GM20431 (cell line): ENCODE data around the gene ZNF185.

Experiments
- in situ Hi-C: fragments of 300-500 bp; cut with MseI, MboI; formaldehyde crosslinking; loops from one replicate; pipeline ENCODE4 v1.15.0; 2020; ENCODE audit warnings: low sequenced_read_pairs; ENCODE audit not compliant: unreplicated experiment

The ZNF185 gene

DNA sequence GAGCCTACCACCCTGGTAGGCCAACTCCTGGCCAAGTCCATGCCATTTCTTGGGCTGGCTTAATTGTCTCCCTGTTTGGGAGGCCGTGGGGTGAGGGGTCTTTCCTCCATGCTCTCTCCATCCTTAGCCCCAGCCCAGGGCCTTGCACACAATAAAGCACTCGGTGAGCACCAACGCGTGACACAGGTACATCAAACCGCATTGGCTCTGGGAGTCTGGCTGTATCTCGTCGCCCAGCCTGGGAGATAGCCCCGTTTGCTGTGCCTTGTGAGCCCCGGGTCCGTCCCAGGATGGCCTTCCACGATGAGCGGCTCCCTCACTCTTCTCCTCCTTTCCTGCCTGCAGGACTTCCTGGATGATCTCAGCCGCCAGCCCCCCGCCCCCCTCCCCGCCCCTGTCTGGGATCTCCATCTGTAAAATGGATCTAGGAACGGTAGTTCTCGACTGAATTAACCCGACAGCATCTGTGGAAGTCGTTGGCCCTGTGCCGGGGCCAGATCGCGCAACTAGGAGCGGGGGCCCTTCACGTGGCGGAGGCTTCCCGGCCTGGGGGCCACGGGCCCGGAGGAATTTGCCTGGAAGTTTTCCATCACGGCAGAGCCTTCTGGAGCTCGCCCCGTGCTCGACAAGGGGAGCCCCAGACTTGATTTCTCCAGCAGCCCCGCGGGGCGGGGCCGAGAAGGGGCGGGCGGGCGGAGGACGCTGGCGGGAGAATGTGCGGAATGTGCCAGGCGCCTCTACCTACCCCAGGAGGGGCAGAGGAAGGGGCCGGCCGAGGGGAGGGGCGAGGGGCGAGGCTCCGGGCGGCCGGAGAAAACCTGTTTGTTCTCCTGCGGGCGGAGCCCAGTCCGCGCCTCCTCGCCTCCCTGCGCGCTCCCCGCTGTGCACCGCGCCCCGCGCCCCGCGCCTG lies at the start of gene ZNF185:
ZNF185 (plus strand) TSS at position 846 of the 910 bp plus-strand sequence. CDS start 16,423 bp downstream, outside the sequence.
- in situ Hi-C loops: no loop called here

DNA sequence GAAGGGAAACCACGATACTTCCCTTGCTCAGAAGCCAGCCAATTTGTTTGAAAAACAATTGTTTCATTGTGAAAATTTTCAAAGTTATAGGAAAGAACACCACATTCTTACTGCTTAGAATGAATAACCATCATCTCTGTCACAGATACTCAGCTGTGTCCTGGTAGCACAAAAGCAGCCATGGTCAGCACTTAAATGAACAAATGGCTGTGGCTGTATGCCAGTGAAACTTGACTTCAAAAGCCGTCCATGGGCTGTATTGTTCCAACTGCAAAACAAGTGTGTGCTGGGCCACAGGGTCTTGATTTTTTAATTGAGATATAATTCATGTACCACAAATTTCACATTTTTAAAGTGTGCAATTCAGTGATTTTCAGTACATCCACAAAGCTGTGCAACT lies 47.4 kb upstream of the ZNF185 start:
- in situ Hi-C loops: no loop called here

GRCh38 chrX:152853986-152854385 lies 43.9 kb upstream of the ZNF185 start:
- in situ Hi-C loops: no loop called here

- in situ Hi-C loops: no loop called here
Measured at GRCh38 chrX:152861116-152861515, 36.8 kb upstream of the ZNF185 start.

GRCh38 chrX:152861826-152862225 lies 36.0 kb upstream of the ZNF185 start:
- in situ Hi-C loops: no loop called here

DNA sequence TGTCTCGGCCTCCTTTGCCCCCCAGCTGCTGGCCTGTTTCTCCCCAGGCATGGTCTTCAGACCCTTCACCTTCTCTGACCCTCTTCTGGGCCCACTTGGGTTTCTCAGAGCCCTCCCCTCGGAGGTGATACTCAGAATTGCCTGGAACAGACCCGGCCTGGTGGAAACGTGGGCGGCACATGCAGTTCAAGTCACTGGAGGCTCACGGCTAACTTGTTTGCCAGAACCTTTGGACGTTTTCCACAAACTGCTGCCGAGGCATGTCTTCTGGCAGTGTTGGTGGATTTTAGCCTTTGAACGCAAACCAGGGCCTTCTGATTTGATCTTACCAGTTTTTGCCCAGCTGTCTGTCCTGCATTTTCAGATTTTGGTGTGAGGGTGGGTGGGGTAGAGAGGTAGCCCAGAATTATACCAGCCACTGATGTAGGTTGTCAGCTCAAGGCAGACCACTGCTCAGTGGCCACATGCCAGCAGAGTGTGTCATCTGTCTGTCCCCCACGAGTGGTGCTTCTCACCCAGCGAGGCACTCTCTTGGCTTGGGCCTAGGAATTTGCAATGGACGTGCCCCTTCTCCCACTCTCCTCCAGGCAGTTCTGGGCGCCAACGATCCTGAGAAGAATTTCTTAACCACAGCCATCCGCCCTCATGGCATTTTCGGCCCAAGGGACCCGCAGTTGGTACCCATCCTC lies 32.5 kb upstream of the ZNF185 start:
- in situ Hi-C loops: no loop called here

DNA sequence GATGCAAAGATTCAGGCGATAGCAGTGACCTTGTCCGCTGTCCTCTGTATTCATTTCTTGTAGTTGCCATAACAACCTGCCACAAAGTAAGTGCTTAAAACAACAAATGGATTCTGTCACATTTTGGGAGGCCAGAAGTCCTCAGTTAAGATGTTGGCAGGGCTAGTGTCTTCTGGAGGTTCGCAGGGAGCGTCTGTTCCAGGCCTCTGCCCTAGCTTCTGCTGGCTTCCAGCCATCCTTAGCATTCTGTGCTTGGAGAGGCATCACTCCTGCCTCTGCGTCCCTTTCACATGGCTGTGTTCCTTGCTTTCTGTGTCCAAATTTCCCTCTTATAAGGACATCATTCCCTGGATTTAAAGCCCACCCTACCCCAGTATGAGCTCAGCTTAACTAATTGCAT lies 31.5 kb upstream of the ZNF185 start:
- in situ Hi-C loops: no loop called here

DNA sequence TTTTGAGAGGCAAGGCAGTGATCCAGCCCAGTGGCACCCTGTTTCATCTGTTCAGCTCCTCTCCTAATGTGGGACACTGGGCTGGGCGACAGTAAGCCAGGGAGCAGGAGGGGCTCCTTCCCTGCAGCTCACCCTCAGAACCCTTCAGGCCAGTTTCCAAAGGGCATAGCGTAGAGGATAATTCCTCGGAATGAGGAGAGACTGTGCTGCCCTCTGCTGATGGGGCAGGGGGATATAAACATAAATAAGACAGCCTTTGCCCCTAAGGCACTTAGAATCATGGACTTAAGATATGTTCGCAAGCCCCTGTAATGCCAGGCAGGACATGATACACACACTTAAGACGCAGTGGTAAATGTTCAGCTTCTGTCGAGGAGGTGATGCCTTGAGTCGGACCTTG lies 27.9 kb upstream of the ZNF185 start:
- in situ Hi-C loops: no loop called here

DNA sequence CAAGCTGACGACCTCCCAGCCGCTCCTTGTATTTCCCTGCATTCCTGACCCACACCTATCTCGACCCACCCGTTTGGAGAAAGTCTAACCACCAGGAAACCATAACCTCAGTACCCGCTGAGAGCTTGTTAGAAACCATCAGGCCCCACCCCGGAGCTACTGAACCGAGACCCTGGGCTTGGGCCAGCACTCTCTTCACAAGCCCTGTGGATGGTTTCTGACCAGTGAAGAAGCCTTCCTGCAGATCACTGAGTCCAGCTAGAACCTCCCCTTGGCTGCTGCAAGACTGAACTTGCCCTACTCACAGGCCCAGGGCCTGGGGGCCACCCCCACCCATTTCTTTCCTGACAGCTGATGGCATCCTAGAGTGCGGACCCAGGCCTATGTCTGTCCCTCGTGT lies 26.6 kb upstream of the ZNF185 start:
- in situ Hi-C loops: no loop called here

- in situ Hi-C loops: no loop called here
Measured at GRCh38 chrX:152872522-152872921, 25.3 kb upstream of the ZNF185 start.

GRCh38 chrX:152873361-152873760 lies 24.5 kb upstream of the ZNF185 start:
- in situ Hi-C loops: no loop called here

GRCh38 chrX:152876931-152877840 lies 20.7 kb upstream of the ZNF185 start:
- in situ Hi-C loops: no loop called here

GRCh38 chrX:152878976-152879755 lies 18.7 kb upstream of the ZNF185 start:
- in situ Hi-C loops: no loop called here

DNA sequence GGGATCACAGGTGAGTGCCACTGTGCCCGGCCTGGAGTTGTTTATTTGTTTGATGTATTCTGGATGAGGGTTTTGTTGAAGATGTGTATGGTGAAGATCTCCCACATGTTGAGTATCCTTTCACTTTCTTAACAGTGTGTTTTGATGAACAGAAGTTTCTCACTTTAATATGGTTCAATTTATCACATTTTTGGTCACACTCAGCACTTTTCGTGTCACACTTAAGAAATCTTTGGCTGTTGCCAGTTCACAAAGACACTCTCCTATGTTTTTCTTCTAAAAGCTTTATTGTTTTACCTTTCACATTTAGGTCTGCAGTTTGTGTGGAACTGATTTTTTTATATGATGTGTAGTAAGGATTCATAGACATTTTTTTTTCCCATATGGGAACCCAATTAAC lies 16.6 kb upstream of the ZNF185 start:
- in situ Hi-C loops: no loop called here

- in situ Hi-C loops: no loop called here
Measured at GRCh38 chrX:152884171-152884570, 13.7 kb upstream of the ZNF185 start.

- in situ Hi-C loops: no loop called here
Measured at GRCh38 chrX:152886716-152887115, 11.2 kb upstream of the ZNF185 start.

- in situ Hi-C loops: no loop called here
Measured at GRCh38 chrX:152892499-152892898, 5.4 kb upstream of the ZNF185 start.

DNA sequence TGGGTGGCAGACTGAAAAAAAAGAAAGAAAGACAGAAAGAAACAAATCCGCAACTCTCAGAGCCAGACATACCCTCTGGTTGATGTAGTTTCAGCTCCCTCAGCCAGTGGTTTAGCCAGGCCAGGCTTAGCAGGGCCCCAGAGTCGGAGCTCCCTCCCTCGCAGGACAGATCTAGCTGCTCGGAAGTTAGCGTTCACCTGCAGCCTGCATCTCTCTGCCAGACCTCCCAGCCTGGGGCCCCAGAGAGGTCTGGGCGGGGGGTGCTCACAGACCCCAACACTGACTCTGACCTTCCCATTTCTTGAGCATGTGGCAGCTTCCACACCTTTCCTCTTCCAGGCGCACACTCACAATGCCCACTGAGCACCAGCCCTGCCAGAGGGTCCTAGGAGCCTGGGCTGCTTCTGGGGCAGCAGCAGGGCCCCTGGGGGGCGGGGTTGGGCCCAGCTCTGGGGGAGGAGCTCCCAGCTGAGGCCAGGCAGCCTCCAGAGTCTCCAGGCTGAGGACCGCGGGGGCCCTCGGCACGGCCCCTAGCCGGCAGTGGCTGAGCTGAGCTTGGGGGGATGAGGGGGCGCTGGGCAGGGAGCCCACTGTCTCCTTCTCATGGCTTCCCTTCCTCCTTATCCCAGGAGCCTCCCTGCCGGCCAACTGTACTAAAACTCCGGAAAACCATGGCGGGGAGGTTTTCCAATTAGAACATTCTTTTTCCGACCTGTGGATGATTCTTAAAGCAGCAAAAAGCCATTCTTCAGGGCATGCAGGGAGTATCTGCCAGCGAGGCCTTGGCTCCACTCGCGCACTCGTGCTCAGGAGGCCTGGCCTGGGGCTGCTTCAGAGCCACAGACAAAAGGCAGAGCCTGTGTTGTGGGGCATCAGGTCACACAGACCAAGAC lies 4.6 kb upstream of the ZNF185 start:
- in situ Hi-C loops: no loop called here
